IPS DF 4.7 (cell line): Measurements from ENCODE around the gene EDN1.
"Not testable (repeated sequence)": the region's sequence is repeated elsewhere in the genome, so short reads cannot be mapped to it uniquely, and the experiment has no call there.

Source experiments
- DNase-seq: peaks from one replicate; pipeline ENCODE4 v3.0.0-alpha.2; 2013; ENCODE audit warnings: low spot score; ENCODE audit errors: extremely low read depth

Gene EDN1

GRCh38 chr6:12293931-12294807 lies 4.0 kb downstream of the EDN1 start:
- DNase-seq = no peak

GRCh38 chr6:12294851-12295536 lies 4.8 kb downstream of the EDN1 start:
- no peak for DNase-seq

GRCh38 chr6:12295558-12296254 lies 5.5 kb downstream of the EDN1 start:
- DNase-seq = no peak

- DNase-seq = no peak
Measured at GRCh38 chr6:12296255-12296573, 6.1 kb downstream of the EDN1 start.

- no peak for DNase-seq
Measured at GRCh38 chr6:12296604-12297003, 6.4 kb downstream of the EDN1 start.

- no peak for DNase-seq
Measured at GRCh38 chr6:12297363-12298016, 7.3 kb downstream of the EDN1 start.

- no peak for DNase-seq
Measured at GRCh38 chr6:12298017-12298978, 8.1 kb downstream of the EDN1 start.

- no peak for DNase-seq
Measured at GRCh38 chr6:12298995-12299394, 8.8 kb downstream of the EDN1 start.

GRCh38 chr6:12301018-12301417 lies 10.9 kb downstream of the EDN1 start:
- DNase-seq = no peak

- DNase-seq = no peak
Measured at GRCh38 chr6:12304487-12304886, 14.3 kb downstream of the EDN1 start.

- DNase-seq = no peak
Measured at GRCh38 chr6:12309070-12309469, 18.9 kb downstream of the EDN1 start.

- DNase-seq = no peak
Measured at GRCh38 chr6:12311106-12311505, 20.9 kb downstream of the EDN1 start.

- DNase-seq = no peak
Measured at GRCh38 chr6:12312736-12313135, 22.6 kb downstream of the EDN1 start.

GRCh38 chr6:12313306-12313991 lies 23.3 kb downstream of the EDN1 start:
- no peak for DNase-seq

GRCh38 chr6:12313992-12314589 lies 23.9 kb downstream of the EDN1 start:
- no peak for DNase-seq

- no peak for DNase-seq
Measured at GRCh38 chr6:12314751-12315150, 24.6 kb downstream of the EDN1 start.

GRCh38 chr6:12315292-12316081 lies 25.3 kb downstream of the EDN1 start:
- DNase-seq = no peak

- DNase-seq = no peak
Measured at GRCh38 chr6:12318749-12319148, 28.6 kb downstream of the EDN1 start.

- not testable (repeated sequence) for DNase-seq
Measured at GRCh38 chr6:12320074-12320473, 29.9 kb downstream of the EDN1 start.
